HG03520 (cell line): ENCODE data around the gene PDE8A.
"Not testable (repeated sequence)": the region's sequence is repeated elsewhere in the genome, so short reads cannot be mapped to it uniquely, and the experiment has no call there.

Source experiments
- ATAC-seq: cut with Tn5 transposase; IDR thresholded peaks from one replicate; pipeline ENCODE4 v1.9.1; 2021; ENCODE audit warnings: mild to moderate bottlenecking, moderate library complexity; ENCODE audit not compliant: unreplicated experiment

The PDE8A gene

DNA sequence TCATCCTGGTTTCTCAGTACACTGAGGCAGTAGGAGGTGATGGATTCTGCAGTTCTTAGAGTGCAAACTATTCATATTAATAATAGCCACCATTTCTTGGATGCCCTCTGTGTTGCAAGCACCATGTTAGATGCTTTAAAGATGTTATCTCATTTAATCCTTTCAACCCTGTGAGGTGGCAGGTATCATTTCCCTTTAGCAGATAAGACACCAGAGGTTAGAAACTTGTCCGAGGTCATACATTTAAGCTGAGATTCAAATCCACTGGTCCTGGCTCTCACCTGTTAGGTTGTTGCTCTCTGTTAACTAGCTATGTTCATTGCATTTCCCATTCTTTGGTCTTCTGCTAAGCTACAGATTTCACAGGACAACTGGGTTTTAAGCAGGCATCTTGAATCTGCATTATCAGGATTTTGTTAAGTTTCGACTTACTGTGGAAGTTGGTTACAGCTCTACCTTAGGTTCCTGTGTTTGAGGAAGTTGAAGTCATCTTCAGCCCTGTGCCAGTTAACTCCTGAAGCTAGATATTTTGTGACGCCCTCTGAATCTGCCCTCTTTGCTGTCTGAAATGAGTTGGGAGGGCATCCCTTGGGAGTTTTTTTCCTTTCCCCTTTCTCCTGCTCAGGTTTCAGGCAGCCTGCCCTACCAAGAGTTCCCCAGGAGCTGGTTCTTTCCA lies 6.4 kb downstream of the PDE8A start:
- no peak for ATAC-seq

- no peak for ATAC-seq
These were observed 7.4 kb downstream of the PDE8A start for GRCh38 chr15:84988909-84989644.

GRCh38 chr15:84990507-84990906 lies 8.9 kb downstream of the PDE8A start:
- no peak for ATAC-seq

GRCh38 chr15:84991014-84991712 lies 9.5 kb downstream of the PDE8A start:
- no peak for ATAC-seq

DNA sequence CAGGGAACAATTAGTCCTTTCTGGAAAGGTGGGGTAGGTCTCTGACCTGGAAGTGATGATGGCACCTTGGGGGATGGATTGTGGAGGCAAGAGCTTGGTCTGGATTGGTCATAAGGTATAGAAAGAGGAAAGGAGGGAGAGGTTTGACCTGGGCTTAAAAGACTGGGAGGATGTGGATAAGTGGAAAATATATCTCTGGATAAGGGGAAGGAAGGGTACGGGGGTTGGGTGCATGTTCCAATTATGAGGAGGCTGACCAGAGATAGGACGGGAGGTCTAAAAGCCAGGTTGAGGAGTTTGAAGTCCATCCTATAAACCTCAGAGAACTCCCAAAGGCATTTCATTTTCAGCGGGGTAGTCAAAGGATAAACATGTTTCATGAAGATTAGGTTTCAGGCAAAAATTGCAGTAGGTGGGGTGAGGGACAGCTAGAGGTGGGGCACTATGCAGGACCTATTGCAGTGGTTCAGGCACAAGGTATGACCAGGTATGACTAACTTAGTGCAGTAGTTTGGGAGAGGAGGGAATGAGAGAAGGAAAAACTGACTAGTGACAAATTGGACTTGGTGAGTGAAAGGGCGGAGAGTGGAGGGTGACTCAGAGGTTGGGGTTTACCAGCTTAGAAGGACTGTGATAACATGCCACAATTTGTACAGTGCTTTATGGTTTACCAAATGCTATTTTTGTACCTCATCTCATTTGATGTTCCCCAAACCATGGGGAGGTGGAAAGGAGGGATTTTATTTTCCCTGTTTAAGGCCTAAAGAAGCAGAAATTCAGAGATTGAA lies 10.7 kb downstream of the PDE8A start:
- ATAC-seq: no peak

- no peak for ATAC-seq
These were observed 14.4 kb downstream of the PDE8A start for GRCh38 chr15:84996055-84996454.

- ATAC-seq: not testable (repeated sequence)
These were observed 15.1 kb downstream of the PDE8A start for GRCh38 chr15:84996714-84997113.

- not testable (repeated sequence) for ATAC-seq
These were observed 15.6 kb downstream of the PDE8A start for GRCh38 chr15:84997214-84997613.

DNA sequence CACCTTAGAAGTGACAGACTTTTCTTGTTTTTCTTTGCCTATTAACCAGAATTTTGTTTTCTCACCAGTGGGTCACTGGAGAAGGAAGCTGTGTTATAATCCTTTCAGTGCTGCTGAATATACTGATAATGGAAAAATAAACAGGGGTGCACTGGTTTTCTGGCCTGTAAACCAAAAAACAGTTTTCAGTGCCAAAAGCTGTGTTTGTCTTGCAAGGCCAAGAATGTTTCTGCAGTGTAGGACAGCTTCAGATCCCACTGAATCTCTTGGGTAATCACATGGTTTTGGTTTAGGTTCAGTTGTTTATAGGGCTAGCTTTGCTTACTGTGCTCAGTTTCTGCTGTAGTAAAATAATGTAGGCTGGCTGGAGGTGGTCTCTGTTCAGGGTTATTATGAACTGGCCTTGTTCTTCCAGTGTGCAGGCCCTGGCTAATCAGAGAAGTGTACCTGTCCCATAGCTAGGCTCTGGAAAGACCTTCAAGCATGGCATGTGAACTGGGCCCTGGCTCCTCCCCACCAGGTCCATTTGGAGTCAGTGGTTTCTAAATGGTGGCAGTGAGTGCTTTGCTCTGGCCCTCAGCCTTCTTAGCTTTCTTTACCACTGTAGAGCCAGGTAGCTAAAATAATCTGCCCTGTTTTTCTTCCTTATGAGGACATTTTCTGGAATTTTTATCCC lies 18.7 kb downstream of the PDE8A start:
- ATAC-seq: no peak

DNA sequence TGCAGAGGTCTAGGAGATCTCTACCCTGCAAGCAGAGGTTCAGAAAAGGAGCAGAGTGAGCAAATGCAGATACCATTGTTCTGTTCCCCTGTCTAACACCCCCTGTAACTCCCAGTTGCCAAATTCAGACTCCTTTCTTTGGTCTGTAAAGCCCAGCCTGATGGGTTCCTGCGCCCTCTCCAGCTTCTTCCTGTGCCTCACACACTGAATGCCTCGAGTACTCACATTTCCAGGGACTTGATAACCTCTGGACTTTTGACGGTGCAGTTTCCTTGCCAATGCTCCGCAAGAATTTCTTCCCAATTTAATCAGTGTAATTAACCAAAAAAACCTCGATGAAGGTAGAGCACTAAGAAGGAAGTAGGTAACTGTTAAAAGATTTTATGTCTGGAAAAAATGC lies 19.3 kb downstream of the PDE8A start:
- ATAC-seq: no peak

- no peak for ATAC-seq
These were observed 20.9 kb downstream of the PDE8A start for GRCh38 chr15:85002517-85002916.

DNA sequence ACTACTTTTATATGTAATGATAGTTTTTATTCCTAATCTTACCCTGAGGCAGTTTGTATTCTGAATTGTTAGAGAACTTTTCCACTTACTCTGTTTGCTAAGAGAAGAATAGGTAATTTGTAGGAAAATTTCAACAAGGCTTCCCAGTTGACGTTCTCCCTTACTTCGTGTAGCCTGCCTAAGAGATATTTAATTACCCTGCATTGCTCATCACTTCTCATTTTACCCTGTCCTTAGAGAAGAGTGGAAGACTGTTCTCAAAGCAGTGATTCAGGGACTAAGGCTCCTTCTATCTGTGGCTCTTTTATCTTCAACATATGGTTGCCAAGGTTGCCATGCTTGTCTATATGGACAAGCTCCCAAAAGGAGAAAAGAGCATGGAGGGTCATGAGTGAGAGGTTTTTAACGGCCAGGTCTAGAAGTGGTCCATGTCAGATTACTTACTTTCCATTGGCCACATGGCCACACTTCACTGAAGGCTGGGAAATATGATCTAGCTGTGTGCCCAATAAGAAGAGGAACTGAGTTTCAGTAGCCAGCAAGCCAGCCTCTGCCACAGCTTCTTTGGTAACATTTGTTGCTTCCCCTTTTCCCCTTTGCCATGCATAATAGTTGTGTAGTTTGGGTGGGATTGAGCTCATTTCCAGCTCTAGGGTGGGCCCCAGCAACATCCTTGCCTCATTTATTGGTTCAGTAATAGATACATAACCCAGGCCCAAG lies 22.1 kb downstream of the PDE8A start:
- ATAC-seq: no peak

DNA sequence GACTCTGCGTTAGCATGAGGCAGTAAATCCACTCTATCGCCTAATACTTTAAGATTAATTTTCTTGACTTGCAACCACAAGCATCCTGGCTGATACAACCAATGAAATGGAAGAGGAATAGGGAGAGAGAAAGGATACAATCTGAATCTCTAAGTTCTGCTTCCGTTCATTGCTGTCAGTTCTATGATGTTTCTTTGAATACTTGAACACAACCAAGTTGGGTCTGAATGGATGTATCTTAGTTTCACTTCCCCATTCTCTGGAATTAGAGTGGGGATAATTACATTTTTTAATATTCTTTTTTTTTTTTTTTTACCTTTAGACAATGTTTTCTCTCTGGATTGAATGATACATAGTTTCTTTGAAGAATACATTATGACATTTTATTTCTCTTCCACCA lies 22.9 kb downstream of the PDE8A start:
- no peak for ATAC-seq

- ATAC-seq: no peak
These were observed 23.7 kb downstream of the PDE8A start for GRCh38 chr15:85005319-85005718.

DNA sequence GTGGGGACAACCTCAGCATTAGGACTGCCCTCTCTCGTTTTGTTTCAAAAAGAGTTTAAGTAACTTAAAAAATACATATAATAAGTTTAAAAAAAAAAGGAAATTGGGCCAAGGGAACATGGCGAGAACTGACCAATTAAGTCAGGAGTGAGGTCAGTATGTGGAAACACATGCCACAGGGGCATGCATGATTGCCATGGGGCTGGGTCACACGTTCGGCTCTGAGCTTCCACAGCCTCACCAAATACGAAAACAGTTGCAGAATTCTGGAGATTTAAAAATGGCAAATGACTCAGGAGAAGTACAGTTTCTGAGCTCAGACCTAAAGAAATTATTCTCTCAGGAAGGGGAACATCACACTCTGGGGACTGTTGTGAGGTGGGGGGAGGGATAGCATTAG lies 24.1 kb downstream of the PDE8A start:
- no peak for ATAC-seq

DNA sequence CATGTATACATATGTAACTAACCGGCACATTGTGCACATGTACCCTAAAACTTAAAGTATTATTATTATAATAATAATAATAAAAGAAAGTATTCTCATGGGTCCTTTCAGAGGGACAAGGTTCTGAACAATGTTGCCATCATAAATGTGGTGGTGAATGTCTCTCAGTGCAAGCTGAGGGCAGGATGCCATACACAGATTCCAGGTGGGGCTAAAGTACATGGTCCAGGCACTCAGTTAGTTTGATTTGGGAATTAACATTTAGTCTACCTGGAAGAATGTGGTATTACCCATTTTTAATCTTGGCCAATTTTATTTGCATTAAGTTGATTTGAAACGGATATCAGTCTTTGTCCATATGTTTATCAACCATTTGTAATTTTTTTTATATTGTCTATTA lies 24.5 kb downstream of the PDE8A start:
- ATAC-seq: no peak

GRCh38 chr15:85006655-85007054 lies 25.0 kb downstream of the PDE8A start:
- ATAC-seq: no peak

DNA sequence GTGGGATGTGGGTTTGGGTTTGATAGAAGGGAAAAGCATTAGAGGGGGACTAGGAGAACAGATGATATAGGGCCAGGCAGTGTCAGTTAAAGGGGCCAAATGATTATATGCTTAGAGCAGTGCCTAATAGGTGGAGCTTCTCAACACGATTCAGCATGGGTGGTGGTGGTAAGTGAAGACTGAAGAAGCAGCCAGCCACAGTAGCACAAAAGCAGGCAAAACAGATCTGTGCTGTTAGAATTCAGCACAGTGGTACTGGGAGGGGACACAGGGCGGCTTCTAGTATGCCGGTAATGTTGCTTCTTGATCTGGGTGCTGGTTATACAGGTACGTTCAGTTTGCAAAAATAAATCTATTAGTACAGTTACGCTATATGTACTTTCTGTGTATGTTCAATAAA lies 25.5 kb downstream of the PDE8A start:
- no peak for ATAC-seq

GRCh38 chr15:85007741-85008397 lies 26.2 kb downstream of the PDE8A start:
- ATAC-seq: no peak
